Measurements from ENCODE around the gene DAZAP2.
A peak's percentile ranks its signal among the peaks of the same experiment; 100 is the strongest.

The DAZAP2 gene

GRCh38 chr12:51238510-51239334 is at the start of gene DAZAP2:
Gene DAZAP2 (plus strand): TSS chr12:51238826. CDS start chr12:51238908, 82 bp downstream.
- peak; percentile 98 for DNase-seq (ENCODE audit: low spot score)

- DNase-seq (ENCODE audit: low spot score) = no peak
Observed at GRCh38 chr12:51189790-51190355, 48.8 kb upstream of the DAZAP2 start.

GRCh38 chr12:51190820-51191219 is 47.8 kb upstream of the DAZAP2 start:
- DNase-seq (ENCODE audit: low spot score) = no peak

GRCh38 chr12:51191516-51192283 is 46.9 kb upstream of the DAZAP2 start:
- no peak for DNase-seq (ENCODE audit: low spot score)

- no peak for DNase-seq (ENCODE audit: low spot score)
Observed at GRCh38 chr12:51192284-51192671, 46.3 kb upstream of the DAZAP2 start.

GRCh38 chr12:51195841-51196240 is 42.8 kb upstream of the DAZAP2 start:
- DNase-seq (ENCODE audit: low spot score) = no peak

GRCh38 chr12:51196547-51196946 is 42.1 kb upstream of the DAZAP2 start:
- no peak for DNase-seq (ENCODE audit: low spot score)

- no peak for DNase-seq (ENCODE audit: low spot score)
Observed at GRCh38 chr12:51197736-51198567, 40.7 kb upstream of the DAZAP2 start.

- no peak for DNase-seq (ENCODE audit: low spot score)
Observed at GRCh38 chr12:51198568-51199365, 39.9 kb upstream of the DAZAP2 start.

- no peak for DNase-seq (ENCODE audit: low spot score)
Observed at GRCh38 chr12:51199366-51199945, 39.2 kb upstream of the DAZAP2 start.

GRCh38 chr12:51200156-51200555 is 38.5 kb upstream of the DAZAP2 start:
- DNase-seq (ENCODE audit: low spot score) = no peak

GRCh38 chr12:51200806-51201205 is 37.8 kb upstream of the DAZAP2 start:
- no peak for DNase-seq (ENCODE audit: low spot score)

GRCh38 chr12:51202718-51203117 is 35.9 kb upstream of the DAZAP2 start:
- no peak for DNase-seq (ENCODE audit: low spot score)

- DNase-seq (ENCODE audit: low spot score) = no peak
Observed at GRCh38 chr12:51205350-51205749, 33.3 kb upstream of the DAZAP2 start.

- no peak for DNase-seq (ENCODE audit: low spot score)
Observed at GRCh38 chr12:51208016-51208660, 30.5 kb upstream of the DAZAP2 start.

- DNase-seq (ENCODE audit: low spot score) = no peak
Observed at GRCh38 chr12:51209259-51209658, 29.4 kb upstream of the DAZAP2 start.

GRCh38 chr12:51210690-51211395 is 27.8 kb upstream of the DAZAP2 start:
- DNase-seq (ENCODE audit: low spot score) = no peak

- DNase-seq (ENCODE audit: low spot score) = no peak
Observed at GRCh38 chr12:51214895-51215294, 23.7 kb upstream of the DAZAP2 start.

- DNase-seq (ENCODE audit: low spot score) = no peak
Observed at GRCh38 chr12:51216642-51217041, 22.0 kb upstream of the DAZAP2 start.

Measured in AG08396 (cell line).